Tibial nerve (tissue), 4 donors: ENCODE measurements around the gene BMAL1. TPM values are rescaled to one million over a fixed set of nuclear protein-coding genes. Genes with fewer than 3 reads are reported as not detected.
A peak's percentile ranks its signal among the peaks of the same experiment; 100 is the strongest.

ENCODE experiments used
- DNase-seq, 2 donors: peaks; one replicate each; pipeline ENCODE4 v3.0.0-alpha.2; 2019; ENCODE audit warnings: low spot score in 2 of 2
- H3K27ac ChIP-seq, 4 donors: fragments of 200-600 bp; sonication (generic) in 3 of 4; one replicate each; pipeline ENCODE4 v1.5.1; 2017 to 2019; ENCODE audit warnings: mild to moderate bottlenecking in 1 of 4
- H3K27me3 ChIP-seq, 2 donors: fragments of 200-600 bp; sonication (generic) in 1 of 2; one replicate each; pipeline versions ENCODE4 v1.5.1 to v1.6.0; 2017 to 2019
- H3K36me3 ChIP-seq, 3 donors: fragments of 200-600 bp; sonication (generic); one replicate each; pipeline ENCODE4 v1.5.1; 2018 to 2019
- H3K4me1 ChIP-seq, 4 donors: fragments of 200-600 bp; sonication (generic) in 3 of 4; one replicate each; pipeline ENCODE4 v1.5.1; 2017 to 2019
- H3K4me3 ChIP-seq, 4 donors: fragments of 200-600 bp; sonication (generic) in 3 of 4; one replicate each; pipeline ENCODE4 v1.5.1; 2017 to 2019; ENCODE audit warnings: mild to moderate bottlenecking in 1 of 4, moderate library complexity in 1 of 4
- H3K9me3 ChIP-seq, 4 donors: fragments of 200-600 bp; sonication (generic) in 3 of 4; one replicate each; pipeline ENCODE4 v1.5.1; 2017 to 2019
- CTCF ChIP-seq, 5 experiments: fragments of 200-600 bp in 3 of 5; fragments of 450-650 bp in 2 of 5; sonication (generic) in 3 of 5; IDR thresholded peaks; one replicate each; pipeline ENCODE4 v1.5.1; 2016 to 2019; ENCODE audit warnings: antibody characterized with exemption in 5 of 5, mild to moderate bottlenecking in 3 of 5, moderate library complexity in 2 of 5
- EP300 ChIP-seq, 2 donors: sonication (generic); formaldehyde crosslinking; IDR thresholded peaks; one replicate each; pipeline ENCODE4 v1.6.1; 2017; ENCODE audit warnings: antibody characterized with exemption in 2 of 2, mild to moderate bottlenecking in 1 of 2
- POLR2A ChIP-seq, 2 donors: fragments of 450-650 bp; IDR thresholded peaks; one replicate each; pipeline ENCODE4 v1.6.1; 2017; ENCODE audit warnings: antibody characterized with exemption in 2 of 2, mild to moderate bottlenecking in 2 of 2, moderate library complexity in 2 of 2
- WGBS, 2 donors: methylation state at CpG; one replicate each; pipeline ENCODE4 v1.1.5; 2018; 5-methylcytosine and 5-hydroxymethylcytosine counted together
- total RNA-seq, 4 donors: library from RNA; depleted of rRNA; stranded (reverse); fragments of >200 nt; gene quantifications; one replicate each; pipeline ENCODE4 v1.1.0, GENCODE V29; 2016

BMAL1 gene
- total RNA-seq, 4 donors from 2014 or later, result 34.5 to 61.2 (median 58.0) TPM

DNA sequence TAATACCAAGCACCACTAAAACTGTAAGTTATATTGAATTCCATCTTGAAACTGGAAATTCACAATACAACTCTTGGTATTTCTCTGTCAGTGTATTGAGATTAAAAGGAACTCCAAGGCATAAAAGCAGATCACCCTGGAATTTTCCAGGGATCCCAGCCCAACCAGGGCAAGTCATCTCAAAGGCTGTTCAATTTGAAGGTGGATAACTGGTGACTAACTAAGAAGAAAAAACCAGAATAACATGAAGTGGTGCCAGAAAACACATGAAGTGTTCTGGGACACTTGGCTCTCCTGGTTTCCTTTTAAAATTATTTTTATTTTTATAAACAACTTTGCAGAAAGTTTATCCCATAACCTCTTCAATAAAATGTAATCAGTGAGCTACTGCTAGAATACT, 7.8 kb upstream of the BMAL1 start:
- H3K36me3 ChIP-seq, result no peaks in the 10 kb centered on the region
- H3K9me3 ChIP-seq, result no peaks in the 10 kb centered on the region
- no peak for DNase-seq
- TF ChIP-seq EP300 (IDR thresholded peaks at IDR 0.05) (no peak), CTCF (IDR thresholded peaks at IDR 0.05) (no peak), POLR2A (IDR thresholded peaks at IDR 0.05) (no peak)
- H3K4me3 ChIP-seq, result no peak overlapping the region
- peak overlapping the region in 1 of 4 donors; percentile 12 for H3K27ac ChIP-seq
- peaks cover 0 to 8% (median 0%) of the 10 kb centered on the region in 4 donors for H3K4me1 ChIP-seq
- no peaks in the 10 kb centered on the region for H3K27me3 ChIP-seq

DNA sequence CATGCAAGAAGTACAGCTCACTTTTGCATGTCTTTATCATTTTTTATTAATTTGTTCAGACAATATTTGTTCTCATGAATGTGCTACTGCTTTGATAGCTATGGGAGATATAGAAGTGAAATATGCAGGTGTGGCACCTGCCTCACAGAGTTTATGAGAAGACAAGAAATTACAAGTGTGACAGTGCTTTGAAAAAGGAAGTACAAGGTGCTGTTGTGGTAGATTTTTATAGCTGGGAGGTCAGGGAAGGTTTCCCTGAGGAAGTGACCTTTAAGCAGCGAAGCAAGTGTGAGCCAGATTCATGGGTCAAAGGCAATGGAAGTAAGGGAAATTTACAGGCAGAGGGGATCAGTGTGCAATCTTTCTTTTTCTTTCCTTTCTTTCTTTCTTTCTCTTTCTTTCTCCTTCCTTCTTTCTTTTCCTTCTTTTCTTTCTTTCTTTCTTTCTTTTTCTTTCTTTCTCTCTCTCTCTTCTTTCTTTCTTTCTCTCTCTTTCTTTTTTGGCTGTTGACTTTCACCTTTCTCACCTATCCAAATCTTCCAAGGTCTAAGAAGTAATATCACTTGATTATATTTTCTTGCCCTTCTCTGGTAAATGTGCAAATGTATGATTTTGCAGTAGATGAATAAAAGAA, 6.4 kb upstream of the BMAL1 start:
- Histone ChIP-seq H3K36me3 (no peaks in the 10 kb centered on the region), H3K9me3 (no peaks in the 10 kb centered on the region), H3K27me3 (no peaks in the 10 kb centered on the region), H3K4me3 (no peak overlapping the region), H3K4me1 (peaks cover 0 to 10% (median 0%) of the 10 kb centered on the region in 4 donors), H3K27ac (no peak overlapping the region)
- 39 to 46% methylated on average over 1 of the region's 1 CpG for WGBS, 2 donors
- DNase-seq, result no peak
- no peak for TF ChIP-seq CTCF (IDR thresholded peaks at IDR 0.05)

- H3K27me3 ChIP-seq, result no peaks in the 10 kb centered on the region
- WGBS, 2 donors, result 9 to 12% methylated on average over 8 of the region's 8 CpGs
- no peaks in the 10 kb centered on the region for H3K36me3 ChIP-seq
- DNase-seq, result no peak
- peak overlapping the region; percentile 82 to 95 (median 92) for H3K27ac ChIP-seq
- H3K4me1 ChIP-seq, result peaks cover 0 to 29% (median 10%) of the 10 kb centered on the region in 4 donors
- TF ChIP-seq EP300 (IDR thresholded peaks at IDR 0.05) (no peak), CTCF (IDR thresholded peaks at IDR 0.05) (no peak), POLR2A (IDR thresholded peaks at IDR 0.05) (no peak)
- H3K4me3 ChIP-seq, result peak overlapping the region; percentile 63 to 99 (median 86)
- H3K9me3 ChIP-seq, result no peaks in the 10 kb centered on the region
These were observed 1.1 kb upstream of the BMAL1 start for GRCh38 chr11:13276454-13276831.

DNA sequence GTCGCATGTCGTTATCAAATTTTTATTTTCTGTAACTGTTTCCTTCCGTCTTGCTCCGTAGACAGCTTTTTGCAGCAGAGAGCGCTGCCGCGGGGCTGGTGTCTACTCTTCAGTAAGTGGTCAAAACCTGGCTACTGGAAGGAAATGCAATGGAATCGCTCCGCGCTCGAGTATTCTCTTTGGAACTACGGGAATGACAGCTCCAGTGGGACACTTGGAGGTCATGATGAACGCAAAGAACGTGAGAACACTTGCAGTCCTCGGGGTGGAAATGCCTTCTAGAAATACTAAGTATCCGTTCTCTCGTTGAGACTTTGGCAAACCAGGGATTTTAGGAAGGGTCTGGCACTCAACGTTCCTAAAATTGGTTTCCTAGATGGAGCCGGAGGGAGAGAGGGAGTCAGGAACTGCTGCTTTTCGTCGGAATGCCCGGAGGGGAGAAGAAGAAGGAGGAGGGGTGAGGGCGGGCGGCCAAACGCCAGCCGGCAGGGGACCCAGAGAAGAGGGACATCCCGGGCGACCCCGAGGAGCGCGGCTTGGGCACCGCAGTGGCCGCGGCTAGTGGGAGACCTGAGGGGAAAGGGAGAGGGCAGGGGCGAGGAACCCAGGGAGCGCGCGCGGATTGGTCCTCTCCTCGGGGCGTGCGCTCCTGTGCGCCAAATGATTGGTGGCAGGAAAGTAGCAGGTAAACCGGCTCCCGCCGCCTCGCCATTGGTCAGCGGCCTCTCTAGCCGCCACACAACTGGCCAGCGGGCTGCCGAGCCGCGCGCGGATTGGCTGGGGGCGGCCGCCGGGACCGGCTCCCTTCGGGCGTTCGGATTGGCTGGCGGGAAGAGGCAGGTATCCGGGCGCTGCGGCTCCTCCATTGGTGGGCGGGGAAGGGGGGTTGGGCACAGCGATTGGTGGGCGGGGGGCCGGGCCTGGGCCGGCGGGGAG, 490 bp upstream of the BMAL1 start:
- no peaks in the 10 kb centered on the region for H3K27me3 ChIP-seq
- H3K36me3 ChIP-seq, result no peaks in the 10 kb centered on the region
- peak overlapping the region; percentile 63 to 99 (median 86) for H3K4me3 ChIP-seq
- TF ChIP-seq EP300 (IDR thresholded peaks at IDR 0.05), result peak; percentile 81 to 92
- peak in 2 of 5 experiments; percentile 80 to 89 for TF ChIP-seq CTCF (IDR thresholded peaks at IDR 0.05)
- TF ChIP-seq POLR2A (IDR thresholded peaks at IDR 0.05), result peak in 1 of 2 donors; percentile 51
- peak overlapping the region; percentile 91 to 95 (median 94) for H3K27ac ChIP-seq
- peaks cover 0 to 29% (median 10%) of the 10 kb centered on the region in 4 donors for H3K4me1 ChIP-seq
- DNase-seq, result peak; percentile 94 to 96
- H3K9me3 ChIP-seq, result no peaks in the 10 kb centered on the region
- WGBS, 2 donors, result 1% methylated on average over 30 to 56 of the region's 72 CpGs
